DMS 273 treated with DMSO at 0.1 percent for 48 hours (cell line): Measurements from ENCODE around the gene ADCY6.

Source experiments
- DNase-seq: peaks from one replicate; lab custom pipeline; 2025; lab: John Stamatoyannopoulos, UW

The ADCY6 gene

GRCh38 chr12:48788854-48789775, at the start of gene ADCY6:
Gene ADCY6, minus strand, starts transcription at chr12:48789089. Its CDS starts 5,655 bp downstream, at chr12:48783434.
- DNase-seq, result no peak

DNA sequence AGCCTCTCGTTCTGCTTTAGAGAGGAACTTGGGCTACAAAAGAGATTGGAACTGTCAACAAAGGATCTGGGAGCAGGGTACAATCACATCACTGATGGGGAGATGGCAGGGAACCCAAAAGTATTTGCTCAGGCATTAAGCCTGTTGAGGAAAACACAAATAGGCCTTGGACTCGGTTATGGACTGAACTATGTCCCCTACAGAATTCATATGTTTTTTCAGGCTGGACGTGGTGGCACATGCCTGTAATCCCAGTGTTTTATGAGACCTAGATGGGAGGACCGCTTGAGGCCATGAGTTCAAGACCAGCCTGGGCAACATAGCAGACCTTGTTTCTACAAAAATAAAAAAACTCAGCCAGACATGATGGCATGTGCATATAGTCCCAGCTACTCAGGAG, 49.2 kb upstream of the ADCY6 start:
- no peak for DNase-seq

DNA sequence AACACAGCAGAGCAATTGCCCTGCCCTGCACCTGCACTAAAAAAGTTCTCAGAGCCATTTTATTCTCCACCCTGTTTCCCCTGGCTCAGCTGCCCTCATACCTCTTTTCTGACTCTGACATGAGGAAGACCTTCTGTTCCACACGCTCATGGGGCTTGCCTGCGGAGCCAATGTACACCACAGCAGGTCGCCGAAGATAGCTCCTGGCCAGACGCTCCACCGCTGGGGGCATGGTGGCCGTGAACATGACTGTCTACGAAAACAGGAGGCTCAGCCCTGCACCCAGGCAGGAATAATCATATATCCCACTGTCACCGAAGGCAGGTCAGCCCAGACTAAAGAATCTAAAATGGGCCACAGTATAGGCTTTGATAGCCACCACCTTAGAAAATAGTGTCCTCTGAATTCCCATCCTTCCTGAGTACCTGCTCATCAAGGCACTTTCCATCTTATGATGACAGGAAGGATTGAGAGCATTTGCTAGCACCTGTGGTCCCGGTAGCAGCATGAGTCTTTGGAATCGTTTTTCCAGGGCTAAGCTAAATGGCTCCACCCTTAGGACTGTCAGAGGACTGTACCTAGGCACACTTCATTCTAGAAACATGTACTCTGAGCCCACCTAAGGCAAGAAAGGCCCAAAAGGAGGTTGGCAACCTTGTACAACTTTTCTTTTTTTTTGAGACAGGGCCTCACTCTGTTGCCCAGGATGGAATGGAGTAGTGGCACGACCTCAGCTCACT, 43.6 kb upstream of the ADCY6 start:
- DNase-seq, result no peak

DNA sequence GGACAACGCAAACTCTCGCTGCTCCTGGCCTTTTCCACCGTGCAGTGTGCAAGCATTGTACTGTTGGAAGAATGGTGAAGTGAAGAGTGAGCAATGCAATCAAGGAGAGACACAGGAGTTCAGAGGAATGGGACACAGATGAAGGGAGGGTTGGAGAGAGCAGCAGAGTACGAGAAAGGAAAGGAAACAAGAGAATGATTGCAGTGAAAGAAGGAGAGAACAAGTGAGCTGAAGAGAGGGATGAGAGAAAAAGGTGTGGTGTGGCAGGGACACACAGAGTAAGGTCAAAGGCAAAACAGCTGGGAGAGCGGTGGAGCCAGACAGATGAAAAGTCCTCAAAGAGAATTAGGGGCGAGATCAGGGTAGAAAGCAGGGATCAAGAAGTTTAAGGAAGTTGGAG, 42.4 kb upstream of the ADCY6 start:
- DNase-seq, result no peak

DNA sequence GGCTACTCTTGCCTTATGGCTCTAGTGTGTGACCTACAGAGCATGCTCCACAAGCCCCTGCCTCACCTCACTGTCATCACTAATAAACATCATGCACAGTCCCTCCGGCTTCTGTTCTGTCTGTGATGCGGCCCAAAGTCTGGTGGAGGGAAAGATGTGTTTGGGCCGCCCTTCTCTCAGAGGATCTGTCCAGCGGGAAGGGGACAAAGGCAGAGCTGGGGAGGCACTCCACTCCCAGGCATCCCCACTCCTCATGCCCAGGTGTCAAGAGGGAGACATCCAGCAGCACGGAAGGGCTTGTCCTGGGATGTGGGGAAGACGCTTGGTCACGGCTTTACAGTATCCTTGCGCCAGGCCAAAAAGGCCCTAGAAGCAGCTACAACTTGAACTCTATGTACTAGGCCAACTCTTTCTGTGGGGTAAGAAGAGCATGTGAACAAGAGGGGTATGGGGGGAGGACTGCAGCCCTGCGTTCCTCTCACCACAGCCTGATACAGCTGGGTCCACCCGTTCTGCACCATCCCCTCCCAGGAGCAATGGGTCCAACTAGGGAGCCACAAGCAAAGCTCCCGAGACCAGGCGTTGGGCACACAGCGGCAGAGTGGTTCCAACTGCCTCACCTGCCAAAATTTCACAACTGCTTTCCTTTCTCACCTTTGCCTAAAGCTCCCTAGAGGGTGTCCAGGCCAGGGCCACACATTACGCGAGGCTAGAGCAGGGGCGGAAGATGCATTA, 40.1 kb upstream of the ADCY6 start:
- no peak for DNase-seq

DNA sequence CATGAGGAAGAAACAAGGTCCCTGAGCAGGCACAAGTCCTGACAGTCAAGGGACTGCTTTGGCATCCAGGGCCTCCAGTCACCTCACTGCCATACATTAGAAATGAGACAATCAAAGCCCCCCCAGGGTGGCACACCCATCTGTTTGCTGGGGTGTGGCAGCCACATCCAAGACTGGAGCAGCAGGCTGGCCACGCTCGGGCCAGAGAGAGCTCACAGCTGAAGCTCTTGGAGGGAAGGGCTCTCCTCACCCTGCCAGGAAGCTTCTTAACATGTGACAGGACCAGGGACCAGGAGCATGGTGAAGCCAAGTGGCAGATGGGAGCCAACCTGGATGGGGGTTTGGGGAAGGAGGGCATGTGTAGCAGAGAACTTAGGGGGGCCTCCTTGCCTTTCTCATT, 39.4 kb upstream of the ADCY6 start:
- no peak for DNase-seq

DNA sequence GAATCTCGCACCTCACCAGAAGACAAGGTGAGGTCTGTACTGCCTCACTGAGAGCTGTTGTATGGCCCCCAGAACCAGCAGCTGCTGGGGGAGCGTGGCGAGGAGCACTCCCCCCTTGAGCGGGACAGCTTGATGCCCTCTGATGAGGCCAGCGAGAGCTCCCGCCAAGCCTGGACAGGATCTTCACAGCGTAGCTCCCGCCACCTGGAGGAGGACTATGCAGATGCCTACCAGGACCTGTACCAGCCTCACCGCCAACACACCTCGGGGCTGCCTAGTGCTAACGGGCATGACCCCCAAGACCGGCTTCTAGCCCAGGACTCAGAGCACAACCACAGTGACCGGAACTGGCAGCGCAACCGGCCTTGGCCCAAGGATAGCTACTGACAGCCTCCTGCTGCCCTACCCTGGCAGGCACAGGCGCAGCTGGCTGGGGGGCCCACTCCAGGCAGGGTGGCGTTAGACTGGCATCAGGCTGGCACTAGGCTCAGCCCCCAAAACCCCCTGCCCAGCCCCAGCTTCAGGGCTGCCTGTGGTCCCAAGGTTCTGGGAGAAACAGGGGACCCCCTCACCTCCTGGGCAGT, 38.7 kb upstream of the ADCY6 start:
- DNase-seq, result no peak

DNA sequence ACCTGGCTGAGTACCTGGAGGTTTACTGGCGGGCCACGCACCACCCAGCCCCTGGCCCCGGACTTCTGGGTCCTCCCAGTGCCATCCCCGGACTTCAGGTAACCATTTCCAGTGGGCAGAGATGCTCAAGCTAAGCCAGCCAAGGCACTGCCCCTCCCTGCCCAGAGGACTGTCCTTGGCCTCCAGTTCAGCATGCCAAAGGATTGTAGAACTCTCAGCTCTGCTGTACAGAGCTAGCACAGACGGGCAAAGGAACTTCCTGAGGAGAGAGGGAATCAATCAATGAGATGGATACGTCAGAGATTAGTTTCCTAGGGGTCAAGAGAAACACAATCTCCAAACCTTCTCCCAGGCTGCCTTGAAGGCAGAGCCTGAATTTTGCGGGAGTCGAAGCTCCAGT, 38.1 kb upstream of the ADCY6 start:
- DNase-seq, result no peak

GRCh38 chr12:48826209-48826855, 37.4 kb upstream of the ADCY6 start:
- no peak for DNase-seq

DNA sequence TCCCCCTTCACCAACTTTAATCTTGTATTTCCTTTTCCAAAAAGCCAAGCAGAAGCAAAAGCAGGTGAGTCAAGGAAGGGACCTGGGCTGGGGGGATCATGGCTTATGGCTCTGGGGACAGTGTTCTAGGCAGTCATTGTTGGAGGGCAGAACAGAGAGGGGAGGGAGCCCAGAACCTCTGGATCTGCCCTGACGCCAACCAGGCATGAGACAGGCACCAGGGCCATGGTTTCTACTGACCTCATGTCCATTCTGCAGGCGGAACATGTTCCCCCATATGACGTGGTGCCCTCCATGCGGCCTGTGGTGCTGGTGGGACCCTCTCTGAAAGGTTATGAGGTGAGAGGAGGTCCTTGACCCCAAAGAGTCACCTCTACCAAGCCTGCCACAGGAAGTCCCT, 36.0 kb upstream of the ADCY6 start:
- DNase-seq, result no peak

- DNase-seq, result no peak
Measured at GRCh38 chr12:48824112-48824511, 35.2 kb upstream of the ADCY6 start.

GRCh38 chr12:48823281-48823680, 34.4 kb upstream of the ADCY6 start:
- DNase-seq, result no peak

GRCh38 chr12:48822711-48823110, 33.8 kb upstream of the ADCY6 start:
- DNase-seq, result no peak

- DNase-seq, result no peak
Measured at GRCh38 chr12:48822139-48822538, 33.2 kb upstream of the ADCY6 start.

GRCh38 chr12:48819986-48820725, 31.3 kb upstream of the ADCY6 start:
- DNase-seq, result no peak

GRCh38 chr12:48818831-48819590, 30.1 kb upstream of the ADCY6 start:
- DNase-seq, result no peak

DNA sequence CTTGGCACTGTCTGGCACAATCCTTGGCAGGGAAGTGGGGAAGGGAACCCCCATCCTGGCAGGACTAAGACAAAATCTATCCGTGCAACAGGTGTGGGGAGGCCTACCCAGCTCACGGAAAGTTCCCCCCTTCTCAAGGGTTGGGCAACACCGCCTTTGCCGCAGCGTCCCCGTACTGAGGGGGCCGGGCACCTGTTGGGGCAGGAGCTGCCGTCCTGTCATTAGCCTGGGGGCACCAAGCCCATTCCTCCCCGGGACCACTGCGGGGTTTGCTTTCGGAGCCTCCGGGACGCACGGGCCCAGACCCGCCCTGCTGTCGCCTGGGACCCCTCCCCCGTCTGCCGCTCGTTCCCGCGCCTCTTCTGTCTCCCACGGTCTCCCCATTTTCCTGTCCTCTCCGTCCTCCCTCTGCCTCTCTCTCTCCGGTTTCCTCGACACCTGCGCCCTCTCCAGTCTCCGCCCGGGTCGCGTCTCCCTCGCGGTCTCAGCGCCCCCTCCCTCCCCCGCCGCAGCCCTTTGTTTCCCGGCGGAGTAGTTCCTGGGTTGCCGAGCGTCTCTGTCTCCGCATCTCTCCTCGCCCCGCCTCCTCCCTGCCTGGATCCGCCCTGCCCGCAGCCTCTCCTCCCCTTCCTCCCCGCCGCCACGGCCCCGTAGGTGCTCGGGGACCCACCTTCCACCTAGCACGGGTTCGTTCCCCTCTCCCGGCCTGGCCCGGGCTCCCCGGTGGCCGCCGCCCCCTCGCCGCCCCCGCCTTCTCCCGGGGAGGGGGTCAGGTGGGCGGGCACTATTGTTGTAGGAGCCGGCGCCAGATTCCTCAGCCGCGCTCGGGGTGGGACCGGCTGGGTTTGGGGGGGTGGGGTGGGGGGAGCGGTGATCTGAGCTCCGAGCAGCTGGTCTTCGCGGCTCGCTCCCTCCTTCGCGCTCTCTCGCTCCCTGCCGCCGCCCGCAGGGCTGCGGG, 29.3 kb upstream of the ADCY6 start, which contains the start of gene CACNB3:
CACNB3 (plus strand) TSS at position 624 of the 958 bp plus-strand sequence. CDS start 434 bp downstream, outside the sequence.
- DNase-seq, result no peak

DNA sequence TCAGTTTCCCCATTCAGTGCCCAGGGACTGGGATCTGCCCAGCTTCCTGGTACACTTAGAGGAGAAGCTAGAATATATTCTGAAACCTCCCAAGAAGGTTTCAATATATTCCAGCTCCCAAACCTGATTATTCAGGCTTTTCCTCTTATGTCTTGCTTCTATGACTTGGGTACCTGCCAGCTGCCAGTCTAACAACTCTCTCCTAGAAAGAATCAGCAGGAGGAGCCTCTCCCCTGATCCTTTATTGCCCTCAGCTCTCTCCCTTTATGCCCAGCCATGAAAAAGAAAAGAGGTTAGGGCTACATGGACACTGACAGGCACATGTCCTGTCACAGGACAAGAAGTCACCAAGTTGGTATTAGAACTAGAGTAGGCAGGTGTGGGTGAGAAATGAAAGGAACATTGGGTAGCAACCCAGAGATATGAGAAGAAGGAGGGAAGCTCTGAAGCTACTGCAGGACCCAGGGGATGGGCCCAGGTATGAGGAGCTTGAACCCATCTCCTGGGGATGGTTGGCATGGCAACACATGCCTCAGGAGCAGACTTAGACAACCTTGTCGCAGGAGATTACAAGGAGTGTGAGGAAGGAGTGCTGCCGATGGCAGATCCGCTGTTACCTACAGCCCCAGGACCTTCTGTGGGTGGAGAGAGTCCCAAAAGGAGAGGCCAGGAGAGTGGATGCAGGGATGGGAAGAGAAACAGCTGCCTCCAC, 27.4 kb upstream of the ADCY6 start:
- DNase-seq, result no peak
